ENCODE measurements around the gene OR2H2. TPM values are rescaled to one million over a fixed set of nuclear protein-coding genes. Genes with fewer than 3 reads are reported as not detected.
A peak's percentile ranks its signal among the peaks of the same experiment; 100 is the strongest.

Gene OR2H2
- total RNA-seq, 4 donors from 2014 or later = not detected

- Histone ChIP-seq H3K27me3 (peaks cover 0 to 6% of the 10 kb centered on the region in 2 donors), H3K36me3 (no peaks in the 10 kb centered on the region), H3K4me1 (peaks cover 0 to 38% (median 7%) of the 10 kb centered on the region in 4 donors), H3K9me3 (no peaks in the 10 kb centered on the region), H3K27ac (peak overlapping the region; percentile 51 to 72 (median 70)), H3K4me3 (peak overlapping the region; percentile 59 to 65 (median 62))
- TF ChIP-seq POLR2A (IDR thresholded peaks at IDR 0.05) = peak in 1 of 2 donors; percentile 31
- no peak for TF ChIP-seq CTCF (IDR thresholded peaks at IDR 0.05)
- peak; percentile 60 to 80 (median 63) for DNase-seq
These were observed 43.0 kb downstream of the OR2H2 start for GRCh38 chr6:29627755-29628418.

DNA sequence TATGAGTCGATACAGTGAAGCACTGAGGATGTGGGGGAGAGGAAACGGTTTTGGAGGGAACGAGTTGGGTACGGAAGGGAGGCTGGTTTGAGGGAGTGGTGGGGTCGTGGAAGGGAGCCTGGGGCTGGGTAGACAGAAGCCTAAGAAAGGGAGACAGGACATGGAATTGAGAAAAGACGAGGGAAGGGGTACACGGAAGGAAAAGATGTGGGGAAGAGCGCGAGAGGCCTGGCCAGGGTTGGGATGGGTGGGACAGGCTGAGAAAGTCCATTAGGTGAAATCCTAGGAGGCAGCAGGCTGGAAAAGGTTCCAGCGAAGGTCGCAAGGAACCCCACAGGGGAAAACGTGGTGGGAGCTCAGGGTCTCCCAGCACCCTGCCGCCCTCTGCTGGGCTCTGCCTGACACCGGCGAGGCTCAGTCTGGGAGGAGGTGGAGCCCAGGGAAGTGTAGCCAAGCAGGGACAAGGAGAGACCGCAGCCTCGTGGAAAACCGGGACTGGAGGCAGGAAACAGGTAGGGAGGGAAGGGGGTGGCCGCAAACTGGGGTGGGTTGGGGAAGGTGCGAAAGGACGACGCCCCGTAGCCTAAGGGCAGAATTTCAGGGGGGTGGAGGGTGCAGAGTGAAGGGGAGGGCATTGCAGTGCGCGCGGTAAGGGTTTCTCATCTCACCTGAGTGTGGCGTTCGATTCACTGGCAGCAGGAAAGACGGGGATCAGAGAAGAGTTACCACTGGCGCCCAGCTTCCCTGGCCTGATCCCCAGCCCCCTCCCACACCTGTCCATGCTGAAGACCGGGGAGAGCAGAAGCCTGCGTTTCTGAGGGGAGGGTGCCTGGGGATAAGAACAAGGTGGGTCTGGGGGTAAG lies 43.7 kb downstream of the OR2H2 start:
- Histone ChIP-seq H3K36me3 (no peaks in the 10 kb centered on the region), H3K27me3 (peaks cover 0 to 6% of the 10 kb centered on the region in 2 donors), H3K9me3 (no peaks in the 10 kb centered on the region), H3K4me3 (peak overlapping the region; percentile 59 to 65 (median 62)), H3K4me1 (peaks cover 0 to 41% (median 7%) of the 10 kb centered on the region in 4 donors), H3K27ac (peak overlapping the region; percentile 51 to 72 (median 70))
- DNase-seq = peak; percentile 70 to 82 (median 72)
- TF ChIP-seq CTCF (IDR thresholded peaks at IDR 0.05) = peak in 5 of 6 experiments; percentile 38 to 56 (median 45)
- no peak for TF ChIP-seq POLR2A (IDR thresholded peaks at IDR 0.05)

- Histone ChIP-seq H3K36me3 (no peaks in the 10 kb centered on the region), H3K4me1 (peaks cover 0 to 43% (median 7%) of the 10 kb centered on the region in 4 donors), H3K27me3 (peaks cover 0 to 6% of the 10 kb centered on the region in 2 donors), H3K9me3 (no peaks in the 10 kb centered on the region), H3K4me3 (no peak overlapping the region), H3K27ac (no peak overlapping the region)
- no peak for DNase-seq
- TF ChIP-seq POLR2A (IDR thresholded peaks at IDR 0.05) (no peak), CTCF (IDR thresholded peaks at IDR 0.05) (no peak)
These were observed 44.6 kb downstream of the OR2H2 start for GRCh38 chr6:29629571-29629970.

- no peak overlapping the region for H3K27ac ChIP-seq
- H3K9me3 ChIP-seq = no peaks in the 10 kb centered on the region
- H3K36me3 ChIP-seq = no peaks in the 10 kb centered on the region
- peaks cover 0 to 43% (median 7%) of the 10 kb centered on the region in 4 donors for H3K4me1 ChIP-seq
- TF ChIP-seq POLR2A (IDR thresholded peaks at IDR 0.05) (no peak), CTCF (IDR thresholded peaks at IDR 0.05) (no peak)
- H3K27me3 ChIP-seq = peaks cover 0 to 6% of the 10 kb centered on the region in 2 donors
- peak in 1 of 3 donors; percentile 30 for DNase-seq
- H3K4me3 ChIP-seq = no peak overlapping the region
These were observed 45.4 kb downstream of the OR2H2 start for GRCh38 chr6:29630315-29630714.

DNA sequence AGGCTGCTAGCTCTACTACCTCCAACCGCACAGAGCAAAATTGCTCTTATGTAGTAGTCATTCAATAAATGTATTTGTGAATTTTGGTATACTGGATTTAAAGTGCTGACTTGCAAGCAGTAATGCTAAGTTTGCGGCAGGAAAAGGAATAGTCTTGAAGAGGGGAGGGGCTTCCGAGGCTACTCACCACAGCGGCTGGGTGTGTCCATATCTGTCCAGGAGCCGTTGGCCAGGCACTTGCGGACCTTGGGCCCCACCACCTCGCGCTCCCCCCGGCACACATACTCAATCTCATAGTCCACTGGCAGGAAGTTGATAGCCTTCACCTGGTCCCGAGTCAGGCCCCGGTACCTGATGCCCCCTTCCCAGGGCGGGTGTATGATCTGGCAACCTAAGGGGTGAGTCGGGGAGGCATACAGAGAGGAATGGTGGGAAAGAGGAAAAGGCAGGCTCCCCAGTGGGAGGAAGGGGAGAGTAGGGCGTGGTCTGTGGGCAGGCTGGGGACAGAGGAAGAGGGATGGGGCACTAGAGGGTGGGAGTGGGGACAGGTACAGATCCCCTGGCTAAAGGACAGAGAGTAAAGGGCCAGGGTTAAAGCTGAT lies 46.4 kb downstream of the OR2H2 start:
- DNase-seq = no peak
- TF ChIP-seq POLR2A (IDR thresholded peaks at IDR 0.05) (no peak), CTCF (IDR thresholded peaks at IDR 0.05) (no peak)
- Histone ChIP-seq H3K27me3 (peaks cover 0 to 6% of the 10 kb centered on the region in 2 donors), H3K36me3 (no peaks in the 10 kb centered on the region), H3K4me3 (no peak overlapping the region), H3K27ac (no peak overlapping the region), H3K4me1 (peaks cover 0 to 43% (median 7%) of the 10 kb centered on the region in 4 donors), H3K9me3 (no peaks in the 10 kb centered on the region)

All from Peyer's patch (tissue), 4 donors.